HG03159 (cell line): Measurements from ENCODE around the gene PLEKHA5.

Source experiments
- ATAC-seq: cut with Tn5 transposase; IDR thresholded peaks from one replicate; pipeline ENCODE4 v1.9.1; 2021; ENCODE audit warnings: mild to moderate bottlenecking, moderate library complexity; ENCODE audit not compliant: unreplicated experiment

Gene PLEKHA5

GRCh38 chr12:19194963-19195362 lies 65.4 kb downstream of the PLEKHA5 start:
- no peak for ATAC-seq

GRCh38 chr12:19196959-19197630 lies 67.6 kb downstream of the PLEKHA5 start:
- ATAC-seq: no peak

GRCh38 chr12:19198272-19198671 lies 68.7 kb downstream of the PLEKHA5 start:
- no peak for ATAC-seq

GRCh38 chr12:19199332-19199731 lies 69.8 kb downstream of the PLEKHA5 start:
- no peak for ATAC-seq

- ATAC-seq: no peak
Measured at GRCh38 chr12:19200261-19200660, 70.7 kb downstream of the PLEKHA5 start.

- ATAC-seq: no peak
Measured at GRCh38 chr12:19201661-19202060, 72.1 kb downstream of the PLEKHA5 start.

GRCh38 chr12:19203013-19203412 lies 73.5 kb downstream of the PLEKHA5 start:
- no peak for ATAC-seq

GRCh38 chr12:19203539-19204506 lies 74.3 kb downstream of the PLEKHA5 start:
- ATAC-seq: no peak

- no peak for ATAC-seq
Measured at GRCh38 chr12:19205120-19205519, 75.6 kb downstream of the PLEKHA5 start.

- ATAC-seq: no peak
Measured at GRCh38 chr12:19206493-19207077, 77.1 kb downstream of the PLEKHA5 start.

GRCh38 chr12:19208456-19208855 lies 78.9 kb downstream of the PLEKHA5 start:
- no peak for ATAC-seq

GRCh38 chr12:19209661-19210060 lies 80.1 kb downstream of the PLEKHA5 start:
- no peak for ATAC-seq

GRCh38 chr12:19211802-19212201 lies 82.3 kb downstream of the PLEKHA5 start:
- no peak for ATAC-seq

GRCh38 chr12:19212245-19212644 lies 82.7 kb downstream of the PLEKHA5 start:
- no peak for ATAC-seq

- no peak for ATAC-seq
Measured at GRCh38 chr12:19214020-19214419, 84.5 kb downstream of the PLEKHA5 start.

- no peak for ATAC-seq
Measured at GRCh38 chr12:19215115-19215514, 85.6 kb downstream of the PLEKHA5 start.

- ATAC-seq: no peak
Measured at GRCh38 chr12:19217446-19217845, 87.9 kb downstream of the PLEKHA5 start.

- ATAC-seq: no peak
Measured at GRCh38 chr12:19220205-19220604, 90.7 kb downstream of the PLEKHA5 start.

- no peak for ATAC-seq
Measured at GRCh38 chr12:19220852-19221466, 91.4 kb downstream of the PLEKHA5 start.

GRCh38 chr12:19222558-19222957 lies 93.0 kb downstream of the PLEKHA5 start:
- no peak for ATAC-seq

- no peak for ATAC-seq
Measured at GRCh38 chr12:19223018-19223417, 93.5 kb downstream of the PLEKHA5 start.
